ENCODE data around the gene PLTP. TPM values are rescaled to one million over a fixed set of nuclear protein-coding genes. Genes with fewer than 3 reads are reported as not detected.

PLTP gene
- total RNA-seq, 1 donor from 2014 or later = 162 TPM

DNA sequence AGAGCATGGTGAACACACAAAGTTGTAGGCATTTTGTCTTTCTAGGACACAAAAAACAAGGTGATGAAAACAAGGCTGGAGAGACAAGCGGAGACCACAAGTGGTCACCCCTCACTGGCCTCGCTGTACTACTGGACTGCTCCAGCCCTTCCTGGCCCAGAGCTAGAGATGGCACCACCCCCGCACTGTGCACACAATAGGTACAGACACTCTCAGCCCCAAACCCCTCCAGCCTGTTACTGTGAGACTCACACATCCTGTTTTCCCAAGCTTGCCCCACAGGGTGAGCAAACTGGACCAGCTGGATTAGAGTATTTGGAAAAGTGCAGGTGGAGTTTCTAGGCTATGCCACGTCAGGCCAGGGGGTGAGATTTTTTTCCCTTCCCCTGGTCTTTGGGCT, 39.3 kb downstream of the PLTP start:
- Mint-ChIP-seq H3K27ac (ENCODE audit: unreplicated experiment) (no peak overlapping the region), H3K36me3 (ENCODE audit: low read depth, unreplicated experiment) (peaks cover 9% of the 10 kb centered on the region), H3K9me3 (ENCODE audit: unreplicated experiment) (no peaks in the 10 kb centered on the region), H3K4me3 (ENCODE audit: unreplicated experiment) (no peak overlapping the region), H3K27me3 (ENCODE audit: low read depth, unreplicated experiment) (no peaks in the 10 kb centered on the region), H3K4me1 (ENCODE audit: low read depth, unreplicated experiment) (peaks cover 6% of the 10 kb centered on the region)
- H3K36me3 ChIP-seq (ENCODE audit: insufficient read depth, low read length) = no peaks in the 10 kb centered on the region
- no peak overlapping the region for H3K4me2 ChIP-seq (ENCODE audit: low read length)
- no peak overlapping the region for H3K4me3 ChIP-seq (ENCODE audit: insufficient read depth, low read depth, low read length)
- TF ChIP-seq EZH2 (IDR thresholded peaks at IDR 0.05; ENCODE audit: insufficient read depth, low read length) = no peak
- TF ChIP-seq, protein P1, sequence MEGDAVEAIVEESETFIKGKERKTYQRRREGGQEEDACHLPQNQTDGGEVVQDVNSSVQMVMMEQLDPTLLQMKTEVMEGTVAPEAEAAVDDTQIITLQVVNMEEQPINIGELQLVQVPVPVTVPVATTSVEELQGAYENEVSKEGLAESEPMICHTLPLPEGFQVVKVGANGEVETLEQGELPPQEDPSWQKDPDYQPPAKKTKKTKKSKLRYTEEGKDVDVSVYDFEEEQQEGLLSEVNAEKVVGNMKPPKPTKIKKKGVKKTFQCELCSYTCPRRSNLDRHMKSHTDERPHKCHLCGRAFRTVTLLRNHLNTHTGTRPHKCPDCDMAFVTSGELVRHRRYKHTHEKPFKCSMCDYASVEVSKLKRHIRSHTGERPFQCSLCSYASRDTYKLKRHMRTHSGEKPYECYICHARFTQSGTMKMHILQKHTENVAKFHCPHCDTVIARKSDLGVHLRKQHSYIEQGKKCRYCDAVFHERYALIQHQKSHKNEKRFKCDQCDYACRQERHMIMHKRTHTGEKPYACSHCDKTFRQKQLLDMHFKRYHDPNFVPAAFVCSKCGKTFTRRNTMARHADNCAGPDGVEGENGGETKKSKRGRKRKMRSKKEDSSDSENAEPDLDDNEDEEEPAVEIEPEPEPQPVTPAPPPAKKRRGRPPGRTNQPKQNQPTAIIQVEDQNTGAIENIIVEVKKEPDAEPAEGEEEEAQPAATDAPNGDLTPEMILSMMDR (IDR thresholded peaks at IDR 0.05; ENCODE audit: insufficient read depth, low read depth, low read length) = no peak
- no peaks in the 10 kb centered on the region for H4K20me1 ChIP-seq (ENCODE audit: insufficient read depth, low read length)
- H3K27me3 ChIP-seq (ENCODE audit: insufficient read depth, low read length) = no peaks in the 10 kb centered on the region
- H3K4me1 ChIP-seq (ENCODE audit: insufficient read depth, low read length) = peaks cover 5% of the 10 kb centered on the region
- no peak for DNase-seq (ENCODE audit: low read depth)
- FAIRE-seq = no peak
- H3K9me3 ChIP-seq (ENCODE audit: insufficient read depth, low read depth, low read length) = no peaks in the 10 kb centered on the region
- H3K9ac ChIP-seq (ENCODE audit: low read length) = no peak overlapping the region
- H2AFZ ChIP-seq (ENCODE audit: low read depth, low read length) = no peak overlapping the region
- no peak overlapping the region for H3K27ac ChIP-seq (ENCODE audit: low read depth, low read length)
- H3K79me2 ChIP-seq (ENCODE audit: insufficient read depth, low read length) = no peaks in the 10 kb centered on the region

DNA sequence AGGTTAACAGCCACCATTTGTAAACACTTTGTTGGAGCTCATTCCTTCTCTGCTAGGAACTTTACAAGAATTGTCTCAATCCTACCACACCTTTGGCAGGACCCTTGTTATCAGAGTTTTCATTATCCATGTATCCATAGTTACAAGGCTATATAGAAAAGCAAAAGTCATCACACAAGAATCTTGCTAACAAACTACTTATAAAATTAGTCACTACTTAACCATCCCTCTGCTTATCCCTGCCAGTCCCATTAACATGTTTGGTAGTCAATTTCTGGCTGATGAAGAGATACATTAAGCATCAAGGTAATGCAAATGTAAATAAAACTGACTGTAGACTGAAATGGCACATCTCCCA, 44.2 kb downstream of the PLTP start:
- Histone ChIP-seq H3K4me3 (ENCODE audit: insufficient read depth, low read depth, low read length) (no peak overlapping the region), H3K4me2 (ENCODE audit: low read length) (peak overlapping the region; percentile 65), H3K36me3 (ENCODE audit: insufficient read depth, low read length) (no peaks in the 10 kb centered on the region), H3K9me3 (ENCODE audit: insufficient read depth, low read depth, low read length) (no peaks in the 10 kb centered on the region), H3K79me2 (ENCODE audit: insufficient read depth, low read length) (no peaks in the 10 kb centered on the region), H3K4me1 (ENCODE audit: insufficient read depth, low read length) (peaks cover 10% of the 10 kb centered on the region), H2AFZ (ENCODE audit: low read depth, low read length) (no peak overlapping the region), H3K9ac (ENCODE audit: low read length) (peak overlapping the region; percentile 68), H3K27ac (ENCODE audit: low read depth, low read length) (peak overlapping the region; percentile 79), H4K20me1 (ENCODE audit: insufficient read depth, low read length) (no peaks in the 10 kb centered on the region), H3K27me3 (ENCODE audit: insufficient read depth, low read length) (no peaks in the 10 kb centered on the region)
- TF ChIP-seq, protein P1 (IDR thresholded peaks at IDR 0.05; ENCODE audit: insufficient read depth, low read depth, low read length) = no peak
- TF ChIP-seq EZH2 (IDR thresholded peaks at IDR 0.05; ENCODE audit: insufficient read depth, low read length) = no peak
- Mint-ChIP-seq H3K4me1 (ENCODE audit: low read depth, unreplicated experiment) (peaks cover 10% of the 10 kb centered on the region), H3K27ac (ENCODE audit: unreplicated experiment) (peak overlapping the region; percentile 1), H3K36me3 (ENCODE audit: low read depth, unreplicated experiment) (peaks cover 5% of the 10 kb centered on the region), H3K9me3 (ENCODE audit: unreplicated experiment) (no peaks in the 10 kb centered on the region), H3K4me3 (ENCODE audit: unreplicated experiment) (no peak overlapping the region), H3K27me3 (ENCODE audit: low read depth, unreplicated experiment) (no peaks in the 10 kb centered on the region)
- DNase-seq (ENCODE audit: low read depth) = peak; percentile 85
- FAIRE-seq = peak; percentile 5

DNA sequence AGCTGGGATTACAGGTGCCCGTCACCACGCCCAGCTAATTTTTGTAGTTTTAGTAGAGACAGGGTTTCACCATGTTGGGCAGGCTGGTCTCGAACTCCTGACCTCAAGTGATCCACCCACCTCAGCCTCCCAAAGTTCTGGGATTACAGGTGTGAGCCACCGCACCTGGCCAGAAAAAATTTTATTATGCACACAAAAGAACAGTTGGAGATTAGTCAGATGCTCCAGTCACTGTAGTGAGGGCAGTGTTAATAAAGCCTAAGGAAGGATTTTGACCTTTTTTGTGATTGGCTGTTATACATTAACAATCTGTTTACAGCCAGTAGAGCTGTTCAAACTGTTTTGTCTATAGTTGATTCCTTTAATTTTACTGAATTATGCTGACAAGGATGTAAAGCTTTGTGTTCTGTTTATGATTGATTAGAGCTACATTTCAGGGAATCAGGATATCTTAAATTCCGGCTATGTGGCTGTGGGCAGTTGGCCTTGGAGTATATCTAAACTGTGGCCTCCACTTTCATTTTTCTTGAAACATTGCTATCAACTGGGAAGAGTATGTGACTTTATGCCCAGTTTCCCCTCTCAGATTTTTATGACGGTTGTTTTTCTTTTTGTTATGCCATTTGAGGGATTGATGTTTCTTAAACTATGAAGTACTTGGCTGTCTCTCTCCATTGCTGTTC, 44.7 kb downstream of the PLTP start:
- no peaks in the 10 kb centered on the region for H3K9me3 Mint-ChIP-seq (ENCODE audit: unreplicated experiment)
- H3K27me3 Mint-ChIP-seq (ENCODE audit: low read depth, unreplicated experiment) = no peaks in the 10 kb centered on the region
- H3K4me1 ChIP-seq (ENCODE audit: insufficient read depth, low read length) = peaks cover 10% of the 10 kb centered on the region
- no peak overlapping the region for H2AFZ ChIP-seq (ENCODE audit: low read depth, low read length)
- no peak for TF ChIP-seq EZH2 (IDR thresholded peaks at IDR 0.05; ENCODE audit: insufficient read depth, low read length)
- TF ChIP-seq, protein P1 (IDR thresholded peaks at IDR 0.05; ENCODE audit: insufficient read depth, low read depth, low read length) = no peak
- peak overlapping the region; percentile 65 for H3K4me2 ChIP-seq (ENCODE audit: low read length)
- no peaks in the 10 kb centered on the region for H3K27me3 ChIP-seq (ENCODE audit: insufficient read depth, low read length)
- DNase-seq (ENCODE audit: low read depth) = no peak
- no peak overlapping the region for H3K4me3 ChIP-seq (ENCODE audit: insufficient read depth, low read depth, low read length)
- peaks cover under 1% of the 10 kb centered on the region for H3K36me3 Mint-ChIP-seq (ENCODE audit: low read depth, unreplicated experiment)
- H3K27ac Mint-ChIP-seq (ENCODE audit: unreplicated experiment) = peak overlapping the region; percentile 1
- H3K79me2 ChIP-seq (ENCODE audit: insufficient read depth, low read length) = no peaks in the 10 kb centered on the region
- peak overlapping the region; percentile 79 for H3K27ac ChIP-seq (ENCODE audit: low read depth, low read length)
- no peaks in the 10 kb centered on the region for H3K9me3 ChIP-seq (ENCODE audit: insufficient read depth, low read depth, low read length)
- peaks cover 10% of the 10 kb centered on the region for H3K4me1 Mint-ChIP-seq (ENCODE audit: low read depth, unreplicated experiment)
- no peak overlapping the region for H3K4me3 Mint-ChIP-seq (ENCODE audit: unreplicated experiment)
- peak overlapping the region; percentile 68 for H3K9ac ChIP-seq (ENCODE audit: low read length)
- H4K20me1 ChIP-seq (ENCODE audit: insufficient read depth, low read length) = no peaks in the 10 kb centered on the region
- no peaks in the 10 kb centered on the region for H3K36me3 ChIP-seq (ENCODE audit: insufficient read depth, low read length)
- FAIRE-seq = no peak

Data from astrocyte (in vitro differentiated cells and primary cell).